Measurements from ENCODE around the gene RNF215.

RNF215 gene

DNA sequence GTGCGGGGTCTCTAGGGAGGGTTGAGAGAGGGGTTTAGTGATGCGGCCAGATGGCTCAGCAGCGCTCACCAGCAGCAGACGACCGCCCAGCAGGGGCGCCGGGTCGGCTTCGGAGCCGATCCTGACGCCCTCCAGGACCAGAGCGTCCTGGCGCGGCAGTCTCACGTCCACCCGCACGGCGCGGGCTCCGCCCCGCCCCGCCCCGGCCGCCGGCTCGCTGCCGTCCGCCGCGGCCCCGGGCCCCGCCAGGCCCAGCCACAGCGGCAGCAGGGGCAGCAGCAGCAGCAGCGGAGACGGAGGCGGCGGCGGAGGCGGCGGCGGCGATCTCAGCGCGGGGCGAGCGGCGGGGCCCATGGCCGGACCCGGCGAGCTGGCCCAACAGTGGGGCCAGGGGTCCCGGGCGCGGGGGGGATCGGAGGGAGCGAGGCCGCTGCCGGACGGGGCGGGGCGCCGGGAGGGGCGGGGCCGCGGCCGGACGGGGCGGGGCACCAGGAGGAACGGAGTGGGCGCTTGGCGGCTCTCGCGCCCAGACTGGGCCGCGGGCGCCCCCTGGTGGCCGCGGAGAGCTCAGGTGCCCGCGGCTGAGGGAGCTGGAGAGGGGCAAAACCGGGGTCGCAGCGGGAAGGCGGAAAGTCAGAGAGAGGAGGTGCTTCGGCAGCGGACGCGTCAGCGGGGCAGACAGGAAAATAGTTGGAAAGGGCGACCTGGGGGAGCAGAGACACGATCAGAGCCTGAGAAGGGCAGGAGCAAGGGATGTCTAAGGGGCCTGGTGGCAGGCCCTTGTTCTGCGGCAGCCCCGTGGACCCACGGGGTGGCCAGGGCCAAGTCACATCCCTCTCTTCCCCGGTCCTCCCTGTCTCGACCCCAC, at the start of gene RNF215:
TSS of gene RNF215 (minus strand) at position 452 of the 868 bp plus-strand sequence. CDS start at position 354, 98 bp downstream.
- intact Hi-C loops (cut with DNase I), result loop anchor here (5.0 kb wide), 1 partner anchor 40 kb away; the partner anchor contains the start of gene MTFP1
- peak; percentile 41 to 93 (median 86) for DNase-seq

DNA sequence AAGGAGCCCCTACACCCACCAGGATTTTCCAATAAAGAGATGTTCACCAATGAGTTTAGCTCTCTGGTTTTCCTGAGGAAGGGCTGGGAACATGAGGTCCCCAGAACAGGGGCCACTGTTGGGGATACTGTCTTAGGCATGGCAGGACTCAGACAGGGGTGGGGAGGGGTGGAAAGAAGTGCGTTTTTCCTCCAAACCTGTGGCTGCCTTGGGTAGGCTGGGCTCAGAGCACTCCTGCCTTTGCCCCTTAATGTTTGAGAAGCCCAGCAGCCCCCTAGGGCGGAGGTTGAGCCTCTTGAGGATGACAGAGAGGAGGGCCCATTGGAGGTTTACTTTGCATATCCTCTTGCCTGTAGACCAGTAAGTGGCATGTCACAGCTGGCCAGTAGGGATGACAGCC, 49.0 kb upstream of the RNF215 start:
- DNase-seq, result no peak
- intact Hi-C loops (cut with DNase I), result no loop called here

DNA sequence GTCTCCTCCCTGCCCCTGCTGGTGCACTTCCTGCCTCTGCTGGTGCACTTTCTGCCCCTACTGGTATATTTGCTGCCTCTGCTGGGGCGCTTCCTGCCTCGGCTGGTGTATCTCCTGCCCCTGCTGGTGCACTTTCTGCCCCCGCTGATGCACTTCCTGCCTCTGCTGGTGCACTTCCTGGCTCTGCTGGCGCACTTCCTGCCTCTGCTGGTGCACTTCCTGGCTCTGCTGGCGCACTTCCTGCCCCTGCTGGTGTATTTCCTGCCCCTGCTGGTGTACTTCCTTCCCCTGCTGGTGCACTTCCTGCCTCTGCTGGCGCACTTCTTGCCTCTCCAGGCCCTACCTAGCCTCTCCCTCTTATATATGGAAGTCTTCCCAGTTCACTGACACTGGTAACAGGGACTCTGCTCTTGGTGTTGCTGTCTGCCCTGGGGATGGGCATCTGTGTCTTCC, 48.5 kb upstream of the RNF215 start:
- no peak for DNase-seq

DNA sequence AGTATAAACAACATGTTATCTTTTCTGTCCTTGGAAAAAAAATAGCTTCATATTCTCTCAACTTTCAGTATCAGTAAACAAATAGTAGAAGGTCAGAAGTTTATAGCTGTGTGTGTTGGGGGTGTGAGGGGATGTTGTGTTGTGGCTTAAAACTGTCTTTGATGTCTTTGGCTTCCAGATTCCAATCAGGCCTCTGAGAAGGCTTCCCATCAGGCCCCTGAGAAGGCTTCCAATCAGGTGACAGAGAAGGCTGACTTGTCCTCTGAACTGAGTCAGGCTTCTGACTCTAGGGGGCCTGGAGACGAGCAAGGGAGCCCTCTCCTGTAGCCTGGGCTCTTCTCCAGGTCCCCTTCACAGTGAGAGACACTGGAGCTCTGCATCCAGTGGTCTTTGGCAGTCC, 47.6 kb upstream of the RNF215 start:
- intact Hi-C loops (cut with DNase I), result no loop called here
- DNase-seq, result no peak

More for the DNA sequence above, 48.5 kb upstream of the RNF215 start:
- intact Hi-C loops (cut with DNase I), result no loop called here

DNA sequence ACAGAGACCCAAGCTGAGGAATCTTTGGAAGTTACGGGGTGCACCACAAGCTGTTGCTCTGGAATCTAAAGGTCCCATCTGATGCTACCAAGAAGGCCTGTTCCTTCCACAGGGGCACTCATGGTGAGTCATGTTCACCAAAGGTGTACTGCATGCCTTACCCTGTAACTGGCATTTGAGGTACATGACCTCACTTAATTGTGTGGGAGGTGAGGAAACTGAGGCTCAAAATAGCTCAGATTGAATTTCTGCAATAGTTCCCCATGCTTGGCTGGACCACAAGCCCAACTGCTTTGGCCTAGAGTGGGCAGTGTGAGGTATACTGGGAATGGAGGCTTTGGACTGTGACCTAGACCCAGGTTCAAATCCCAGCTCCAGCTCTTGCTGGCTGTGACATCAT, 46.6 kb upstream of the RNF215 start:
- intact Hi-C loops (cut with DNase I), result no loop called here
- no peak for DNase-seq

DNA sequence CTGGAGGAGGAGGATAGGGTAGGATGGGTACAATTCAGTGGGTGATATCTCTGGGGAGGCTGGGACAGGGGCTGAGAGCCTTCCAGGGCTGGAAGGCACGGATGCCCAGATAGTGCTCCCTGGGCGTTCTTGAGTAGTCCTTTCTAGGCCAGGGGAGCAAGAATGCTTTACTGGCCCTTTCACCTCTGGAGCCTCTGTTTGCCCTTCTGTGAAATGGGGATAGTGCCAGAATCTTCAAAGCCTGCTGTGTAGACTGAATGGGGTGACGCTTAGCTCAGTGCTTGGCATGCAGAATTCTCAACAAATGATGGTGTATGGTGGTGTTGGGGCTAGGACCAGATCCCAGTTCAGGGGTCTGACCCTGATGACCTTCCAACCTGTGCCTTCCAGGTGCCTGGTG, 46.0 kb upstream of the RNF215 start:
- DNase-seq, result no peak

DNA sequence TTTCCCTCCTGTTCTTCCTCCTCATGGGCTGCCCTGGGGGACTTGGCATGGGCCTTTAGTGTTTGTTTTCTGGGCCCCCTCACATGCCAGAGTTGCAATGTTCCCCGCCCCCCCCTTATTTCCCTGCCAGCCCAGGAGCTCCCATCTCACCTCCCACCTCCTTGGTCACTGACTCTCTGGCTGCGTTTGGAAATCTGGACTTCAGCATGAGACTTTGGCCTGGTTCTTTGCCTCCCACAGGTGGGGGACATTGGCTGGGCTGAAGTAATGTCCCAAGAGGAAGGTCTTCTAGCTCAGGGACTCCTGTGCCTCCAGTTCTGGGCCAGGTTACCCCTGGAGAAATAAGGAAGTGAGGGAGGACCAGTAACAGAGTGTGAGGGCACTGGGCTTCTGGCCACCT, 45.3 kb upstream of the RNF215 start:
- no peak for DNase-seq

More for the DNA sequence above, 46.0 kb upstream of the RNF215 start:
- intact Hi-C loops (cut with DNase I), result no loop called here

DNA sequence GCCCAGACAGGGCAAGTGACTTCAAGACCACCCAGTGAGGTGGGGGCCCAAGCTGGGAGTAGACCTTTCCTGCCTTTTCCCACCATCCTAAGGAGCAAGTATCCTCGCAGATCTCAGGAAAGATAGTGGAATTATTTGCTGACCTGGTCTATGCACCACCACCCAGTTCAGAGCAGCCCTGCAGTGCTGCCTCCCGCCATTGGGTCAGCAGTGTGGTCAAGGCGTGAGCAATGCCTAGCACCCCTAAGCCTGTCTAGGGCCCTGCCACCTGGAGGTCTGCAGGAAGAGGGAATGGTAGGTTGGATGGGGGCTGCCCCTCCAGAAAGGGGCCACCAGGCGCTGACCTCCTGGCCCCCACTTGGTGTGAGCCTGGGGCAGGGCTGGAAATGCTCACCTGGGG, 44.9 kb upstream of the RNF215 start:
- no peak for DNase-seq
- intact Hi-C loops (cut with DNase I), result no loop called here

More for the DNA sequence above, 45.3 kb upstream of the RNF215 start:
- intact Hi-C loops (cut with DNase I), result no loop called here

DNA sequence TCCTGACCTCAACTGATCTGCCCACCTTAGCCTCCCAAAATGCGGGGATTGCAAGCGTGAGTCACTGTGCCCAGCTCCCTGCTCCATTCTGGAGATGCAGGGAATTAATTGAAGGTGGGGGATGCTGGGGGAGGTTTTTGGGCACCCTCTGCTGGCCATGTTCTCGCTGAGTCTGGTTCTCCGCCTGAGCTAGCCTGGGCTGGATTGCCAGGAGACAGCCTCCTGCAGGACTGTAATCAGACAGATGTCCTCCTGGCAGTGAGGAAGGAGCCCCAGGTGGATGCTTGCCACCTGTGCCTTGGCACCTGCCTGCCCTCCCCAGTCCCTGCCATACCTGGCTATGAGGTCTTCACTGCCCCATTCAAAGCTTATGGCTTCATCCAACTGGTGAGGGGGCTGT, 43.7 kb upstream of the RNF215 start:
- DNase-seq, result no peak
- intact Hi-C loops (cut with DNase I), result no loop called here

DNA sequence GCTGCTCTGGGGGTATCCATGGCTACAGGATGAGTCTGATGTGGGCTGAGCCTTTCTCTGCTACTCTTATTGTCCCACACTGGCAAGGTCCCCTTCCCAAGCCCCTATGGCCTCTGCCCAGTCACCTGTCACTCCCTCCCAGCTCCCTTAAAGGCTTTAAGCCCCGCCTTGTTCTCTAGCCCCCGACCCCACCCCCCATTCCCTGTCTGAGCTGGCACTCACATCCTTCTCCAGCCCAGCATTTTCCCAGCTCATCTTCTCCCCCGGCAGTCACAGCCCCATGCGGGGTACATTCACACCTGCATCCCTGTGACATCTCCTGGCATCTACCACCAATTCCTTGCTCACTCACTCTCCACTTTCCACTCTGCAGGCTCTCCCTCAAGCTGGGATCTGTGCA, 42.7 kb upstream of the RNF215 start:
- intact Hi-C loops (cut with DNase I), result loop anchor here (5.0 to 10.0 kb wide), 2 partner anchors 43 to 155 kb away; partner anchors contain the start of gene RNF215
- no peak for DNase-seq

DNA sequence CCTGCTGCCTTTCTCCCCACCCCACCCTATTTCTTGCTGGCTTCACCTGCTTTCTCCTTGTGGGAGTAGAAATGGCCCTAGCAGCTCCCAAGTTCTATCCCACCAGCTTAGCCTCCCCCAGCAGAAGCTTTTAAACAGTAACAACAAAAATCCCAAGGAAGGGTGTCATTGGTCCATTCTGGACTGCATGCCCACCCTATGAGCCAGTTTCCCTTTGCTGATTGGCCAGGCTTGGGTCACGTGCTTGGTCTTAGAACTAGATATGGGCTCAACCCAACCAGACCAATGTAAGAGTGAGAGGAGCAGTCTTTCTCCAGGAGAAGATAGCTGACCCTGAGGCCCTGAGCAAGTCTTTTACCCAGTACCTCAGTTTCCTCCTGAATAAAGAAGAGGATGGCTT, 40.7 kb upstream of the RNF215 start:
- no peak for DNase-seq
- intact Hi-C loops (cut with DNase I), result loop anchor here (5.0 to 10.0 kb wide), 2 partner anchors 41 to 157 kb away; partner anchors contain the start of gene RNF215

DNA sequence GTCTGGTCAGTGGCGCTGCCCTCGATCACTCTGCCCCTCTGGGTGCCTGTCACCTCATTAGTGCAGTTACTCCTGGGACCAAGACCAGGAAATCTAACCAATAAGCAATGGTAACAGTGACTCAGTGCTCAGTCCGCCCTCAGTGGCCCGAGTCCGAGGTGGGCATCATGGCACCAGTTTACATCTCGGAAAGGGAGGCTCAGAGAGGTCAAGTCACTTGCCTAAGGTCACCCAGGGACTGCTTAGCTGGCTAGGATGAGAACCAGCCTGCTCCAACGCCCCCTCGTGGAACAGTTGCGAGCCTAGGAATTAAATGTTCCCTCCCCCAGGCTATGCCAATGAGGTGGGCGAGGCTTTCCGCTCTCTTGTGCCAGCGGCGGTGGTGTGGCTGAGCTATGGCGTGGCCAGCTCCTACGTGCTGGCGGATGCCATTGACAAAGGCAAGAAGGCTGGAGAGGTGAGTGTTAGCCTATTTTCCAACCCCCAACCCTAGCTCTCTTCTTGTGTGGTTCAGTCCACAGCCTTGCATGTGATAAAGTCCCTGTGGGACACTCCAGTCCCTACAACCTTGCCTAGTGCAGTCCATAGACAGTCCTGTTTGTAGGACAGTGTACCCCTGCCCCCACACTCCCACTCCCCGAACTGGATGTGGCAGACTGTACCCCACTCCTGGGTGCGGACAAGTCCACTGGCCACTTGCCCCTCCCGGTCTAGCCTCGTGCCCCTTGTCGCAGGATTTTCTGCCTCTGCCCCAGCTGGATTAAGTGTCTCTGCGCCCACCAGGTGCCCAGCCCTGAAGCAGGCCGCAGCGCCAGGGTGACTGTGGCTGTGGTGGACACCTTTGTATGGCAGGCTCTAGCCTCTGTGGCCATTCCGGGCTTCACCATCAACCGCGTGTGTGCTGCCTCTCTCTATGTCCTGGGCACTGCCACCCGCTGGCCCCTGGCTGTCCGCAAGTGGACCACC, 39.5 kb upstream of the RNF215 start:
- intact Hi-C loops (cut with DNase I), result loop anchor here (5.0 to 10.0 kb wide), 2 partner anchors 39 to 158 kb away; partner anchors contain the start of gene RNF215
- peak; percentile 62 to 92 (median 78) for DNase-seq

DNA sequence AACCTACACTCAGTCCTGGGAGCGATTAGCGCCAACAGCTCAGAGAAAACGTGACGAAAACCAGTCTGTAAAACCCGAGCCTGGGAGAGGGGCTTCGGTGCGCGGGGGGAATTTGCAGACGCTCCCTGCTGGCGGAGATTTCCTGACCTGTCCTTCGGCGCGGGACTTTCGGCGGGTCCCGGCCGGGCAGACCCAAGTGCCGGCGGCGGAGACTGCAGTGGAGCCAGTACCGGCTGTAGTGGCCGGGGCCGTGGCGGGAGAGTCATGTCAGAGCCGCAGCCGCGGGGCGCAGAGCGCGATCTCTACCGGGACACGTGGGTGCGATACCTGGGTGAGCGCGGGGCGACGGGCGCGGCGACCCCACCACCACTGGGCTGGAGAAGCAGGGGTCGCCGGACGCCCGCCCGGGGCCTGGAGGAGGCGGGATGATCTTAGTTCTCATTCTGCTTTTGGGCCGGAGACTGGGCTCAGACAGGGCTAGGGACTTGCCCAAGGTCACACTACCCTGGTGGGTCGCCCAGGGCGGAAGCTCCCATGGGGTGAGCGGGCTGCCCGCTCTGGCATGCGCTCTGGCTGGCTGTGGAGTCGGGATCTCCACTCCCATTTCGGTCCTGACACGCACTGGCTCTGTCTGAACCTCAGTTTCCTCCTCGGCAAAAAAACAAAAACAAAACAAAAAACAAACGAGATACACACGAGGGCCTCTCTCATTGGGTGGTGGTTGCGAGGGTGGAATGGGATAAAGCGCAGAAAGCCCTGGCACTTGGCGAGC, 38.6 kb upstream of the RNF215 start, which contains the start of gene MTFP1:
TSS of gene MTFP1 (plus strand) at position 153 of the 772 bp plus-strand sequence. CDS start at position 265, 112 bp downstream.
- DNase-seq, result peak in 41 of 42 donors; percentile 23 to 76 (median 57)
- intact Hi-C loops (cut with DNase I), result loop anchor here (5.0 to 10.0 kb wide), 2 partner anchors 39 to 159 kb away; partner anchors contain the start of gene RNF215

DNA sequence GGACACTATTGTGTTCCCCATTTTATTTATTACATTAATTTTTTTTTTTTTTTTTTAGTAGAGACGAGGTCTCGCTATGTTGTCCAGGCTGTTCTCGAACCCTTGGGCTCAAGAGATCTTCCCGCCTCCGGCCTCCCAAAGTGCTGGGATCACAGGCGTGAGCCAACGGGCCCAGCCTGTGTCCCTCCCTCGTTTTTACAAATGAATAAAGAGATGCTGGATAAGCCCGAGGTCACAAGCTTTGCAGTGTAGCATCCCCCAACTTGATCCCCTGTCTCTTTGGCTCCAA, 38.1 kb upstream of the RNF215 start:
- intact Hi-C loops (cut with DNase I), result loop anchor here (5.0 to 10.0 kb wide), 2 partner anchors 38 to 160 kb away; partner anchors contain the start of gene RNF215
- no peak for DNase-seq

DNA sequence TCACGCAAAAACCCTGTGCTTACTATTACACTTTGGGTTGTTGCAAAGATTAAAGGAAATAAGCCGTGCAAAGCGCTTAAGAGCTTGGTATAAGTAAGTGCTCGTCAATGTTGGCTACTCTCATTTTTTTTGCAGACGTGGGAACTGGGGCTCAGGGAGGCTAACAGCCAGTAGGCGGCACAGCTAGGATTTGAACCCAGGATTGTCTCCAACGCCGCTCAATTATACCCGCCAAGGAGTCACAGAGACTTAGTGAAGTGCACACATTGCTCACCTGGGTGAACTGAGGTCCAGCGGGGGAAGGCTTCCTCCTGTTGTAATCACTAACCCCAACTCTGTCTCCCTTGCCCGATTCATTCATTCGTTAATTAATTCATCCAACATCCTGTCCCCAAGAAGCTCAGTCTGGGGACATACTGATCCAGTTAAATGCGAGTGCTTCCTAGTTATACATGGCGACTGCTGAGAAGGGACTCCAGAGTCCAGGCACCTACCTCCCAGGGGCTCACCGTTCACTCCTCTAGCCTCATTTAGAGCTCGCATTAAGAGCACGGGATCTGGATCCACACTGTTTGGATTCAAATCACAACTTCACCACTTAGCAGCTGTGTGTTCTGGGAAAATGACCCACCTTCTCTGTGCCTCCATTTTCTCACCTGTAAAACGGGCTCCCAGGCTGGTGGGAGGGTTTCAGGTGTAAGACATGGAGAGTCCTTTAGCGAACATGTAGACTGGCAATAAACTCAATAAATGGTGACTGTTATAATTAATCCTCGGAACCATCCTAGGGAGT, 37.5 kb upstream of the RNF215 start:
- peak in 16 of 42 donors; percentile 26 to 63 (median 34) for DNase-seq
- intact Hi-C loops (cut with DNase I), result loop anchor here (5.0 to 10.0 kb wide), 2 partner anchors 37 to 160 kb away; partner anchors contain the start of gene RNF215

DNA sequence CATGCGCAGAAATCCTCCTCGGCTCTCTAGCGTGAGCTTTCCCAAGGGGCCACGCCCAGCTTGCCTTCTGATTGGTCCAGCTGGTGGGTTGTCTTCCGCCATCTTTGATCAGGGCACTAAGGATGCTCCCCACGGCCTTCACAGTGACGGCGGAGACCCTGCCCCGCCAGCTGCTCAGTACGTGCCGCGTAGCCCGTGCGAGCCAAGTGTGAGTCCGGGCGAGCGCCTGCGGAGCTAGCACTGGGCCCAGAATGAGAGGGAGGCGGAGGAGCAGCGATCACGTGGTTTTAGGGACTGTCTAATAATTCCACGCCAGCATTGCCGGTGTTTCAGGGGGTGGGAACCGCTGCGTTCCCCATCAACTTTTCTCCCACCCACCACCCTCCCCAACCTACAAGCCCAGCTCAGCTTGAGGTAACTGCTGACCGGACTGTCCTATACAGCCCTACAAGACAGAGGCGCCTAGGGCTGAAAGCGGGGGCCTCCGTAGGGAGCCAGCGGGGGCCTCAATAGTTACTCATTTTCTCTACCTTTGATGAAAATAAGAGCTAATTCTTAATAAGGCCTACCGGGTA, 36.8 kb upstream of the RNF215 start:
- intact Hi-C loops (cut with DNase I), result loop anchor here (10.0 kb wide), 1 partner anchor 161 kb away; no protein-coding TSS in a partner anchor
- DNase-seq, result peak; percentile 96 to 100 (median 99)
